Small intestine (tissue), 7 donors: ENCODE measurements around the gene SLC25A42. TPM values are rescaled to one million over a fixed set of nuclear protein-coding genes. Genes with fewer than 3 reads are reported as not detected.
"Not testable (repeated sequence)": the region's sequence is repeated elsewhere in the genome, so short reads cannot be mapped to it uniquely, and the experiment has no call there.

Experiments
- DNase-seq, 2 donors: peaks; one replicate each; pipeline versions ENCODE4 v3.0.0 to v3.0.0-alpha.2; 2013
- FAIRE-seq: peaks from 2 replicates; lab custom pipeline; 2012; peaks lifted over from hg19 to GRCh38; lab: Jason Lieb, UNC
- H3K27ac ChIP-seq, 3 donors: one replicate each; pipeline ENCODE4 v1.5.1; 2013; ENCODE audit warnings: low read length in 2 of 3, mild to moderate bottlenecking in 2 of 3, control low read depth in 1 of 3, inconsistent platforms in 1 of 3, low read depth in 1 of 3, moderate library complexity in 1 of 3
- H3K27me3 ChIP-seq, 3 donors: one replicate each; pipeline ENCODE4 v1.6.1; 2013; ENCODE audit warnings: low read length in 3 of 3, inconsistent platforms in 1 of 3; ENCODE audit not compliant: control insufficient read depth in 3 of 3, insufficient read depth in 3 of 3
- H3K36me3 ChIP-seq, 3 donors: one replicate each; pipeline ENCODE4 v1.6.1; 2013; ENCODE audit warnings: low read length in 3 of 3, inconsistent platforms in 1 of 3, low read depth in 1 of 3, mild to moderate bottlenecking in 1 of 3, moderate library complexity in 1 of 3; ENCODE audit not compliant: control insufficient read depth in 3 of 3, insufficient read depth in 2 of 3
- H3K4me1 ChIP-seq, 3 donors: one replicate each; pipeline ENCODE4 v1.6.1; 2013; ENCODE audit warnings: low read length in 2 of 3, inconsistent platforms in 1 of 3, low read depth in 1 of 3, mild to moderate bottlenecking in 1 of 3, moderate library complexity in 1 of 3; ENCODE audit not compliant: control insufficient read depth in 3 of 3, insufficient read depth in 2 of 3
- H3K4me3 ChIP-seq, 3 donors: one replicate each; pipeline ENCODE4 v1.5.1; 2013; ENCODE audit warnings: low read length in 3 of 3, control low read depth in 1 of 3, inconsistent platforms in 1 of 3, low read depth in 1 of 3, mild to moderate bottlenecking in 1 of 3, moderate library complexity in 1 of 3
- H3K9me3 ChIP-seq, 2 donors: one replicate each; pipeline ENCODE4 v1.6.1; 2013; ENCODE audit warnings: low read depth in 1 of 2, low read length in 1 of 2; ENCODE audit not compliant: control insufficient read depth in 2 of 2, insufficient read depth in 1 of 2
- WGBS, 3 donors: extraction: QIAGEN DNeasy Blood & Tissue Kit; methylation state at CpG; one replicate each; pipeline ENCODE4 v1.1.7; 2013; 5-methylcytosine and 5-hydroxymethylcytosine counted together
- polyA plus RNA-seq, 4 donors: library from polyadenylated mRNA; stranded (reverse) in 3 of 4; unstranded in 1 of 4; fragments of 200-250 nt in 3 of 4; fragments of 120-200 nt in 1 of 4; gene quantifications; one replicate each; pipeline versions ENCODE4 v1.2.1 to v1.2.3, GENCODE V29; 2013
- donor health status: healthy with polysubstance abuse.
- donor health status: control.
- donor health status: control.
- donor health status: Bipolar disorder and iron deficiency.
- donor health status: healthy.

The SLC25A42 gene
- polyA plus RNA-seq, 4 donors: 5.6 to 19.6 (median 9.4) TPM

GRCh38 chr19:19106938-19107337 is 43.1 kb downstream of the SLC25A42 start:
- not testable (repeated sequence) for H3K4me3 ChIP-seq, H3K27ac ChIP-seq, H3K9me3 ChIP-seq, DNase-seq, H3K27me3 ChIP-seq, FAIRE-seq
- peaks cover 0 to 25% (median 0%) of the 10 kb centered on the region in 3 donors for H3K4me1 ChIP-seq
- H3K36me3 ChIP-seq: peaks cover 0 to 17% (median 0%) of the 10 kb centered on the region in 3 donors
- 96 to 98% (median 96%) methylated on average over 7 of the region's 7 CpGs for WGBS, 3 donors

DNA sequence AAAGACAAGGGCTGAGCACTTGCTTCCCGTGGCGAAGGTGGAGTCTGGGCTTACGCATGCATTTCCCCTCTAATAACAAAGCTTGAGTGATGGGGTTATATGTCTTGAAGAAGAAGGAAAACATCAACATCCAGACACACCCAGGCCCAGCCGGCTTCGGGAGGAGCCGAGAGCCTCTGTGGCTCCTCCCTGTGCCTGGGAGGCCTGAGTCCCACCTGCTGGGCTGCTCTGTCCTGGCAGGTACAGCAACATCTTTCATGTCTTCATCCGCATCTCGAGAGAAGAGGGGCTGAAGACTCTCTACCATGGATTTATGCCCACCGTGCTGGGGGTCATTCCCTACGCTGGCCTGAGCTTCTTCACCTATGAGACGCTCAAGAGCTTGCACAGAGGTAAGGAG is 43.9 kb downstream of the SLC25A42 start:
- WGBS, 3 donors: 74 to 85% (median 81%) methylated on average over 11 of the region's 11 CpGs
- Histone ChIP-seq H3K4me1 (peaks cover 0 to 25% (median 0%) of the 10 kb centered on the region in 3 donors), H3K27me3 (no peaks in the 10 kb centered on the region), H3K27ac (no peak overlapping the region), H3K36me3 (peaks cover 0 to 16% (median 0%) of the 10 kb centered on the region in 3 donors), H3K4me3 (no peak overlapping the region), H3K9me3 (no peaks in the 10 kb centered on the region)
- DNase-seq: no peak
- FAIRE-seq: no peak

- no peak for DNase-seq
- Histone ChIP-seq H3K27ac (no peak overlapping the region), H3K36me3 (peaks cover 0 to 13% (median 0%) of the 10 kb centered on the region in 3 donors), H3K4me1 (peaks cover 0 to 21% (median 0%) of the 10 kb centered on the region in 3 donors), H3K9me3 (no peaks in the 10 kb centered on the region), H3K4me3 (no peak overlapping the region), H3K27me3 (no peaks in the 10 kb centered on the region)
- 51 to 80% (median 79%) methylated on average over 9 of the region's 9 CpGs for WGBS, 3 donors
- FAIRE-seq: no peak
These were observed 45.8 kb downstream of the SLC25A42 start for GRCh38 chr19:19109601-19110000.

DNA sequence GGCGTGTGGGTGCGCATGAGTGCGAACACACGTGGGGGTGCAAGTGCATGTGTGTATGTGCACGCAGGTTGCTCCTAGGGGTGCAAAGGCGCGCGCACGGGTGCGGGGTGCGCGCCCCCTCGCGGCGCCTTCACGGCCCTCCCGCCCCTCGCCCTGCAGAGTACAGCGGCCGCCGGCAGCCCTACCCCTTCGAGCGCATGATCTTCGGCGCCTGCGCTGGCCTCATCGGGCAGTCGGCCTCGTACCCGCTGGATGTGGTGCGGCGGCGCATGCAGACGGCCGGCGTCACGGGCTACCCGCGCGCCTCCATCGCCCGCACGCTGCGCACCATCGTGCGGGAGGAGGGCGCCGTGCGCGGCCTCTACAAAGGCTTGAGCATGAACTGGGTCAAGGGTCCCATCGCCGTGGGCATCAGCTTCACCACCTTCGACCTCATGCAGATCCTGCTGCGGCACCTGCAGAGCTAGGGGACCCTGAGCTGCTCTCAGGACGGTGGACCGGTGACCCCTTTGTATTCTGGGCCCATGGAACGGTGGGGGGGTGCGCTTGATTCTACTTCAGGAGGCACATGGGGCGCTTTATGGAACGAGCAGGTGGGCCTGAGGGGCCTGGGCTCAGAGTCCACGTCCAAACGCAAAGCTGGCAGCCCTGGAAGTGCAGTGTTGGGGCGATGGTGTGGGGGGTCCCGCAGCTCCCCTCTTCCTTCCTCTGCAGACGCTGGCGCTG is 46.8 kb downstream of the SLC25A42 start:
- Histone ChIP-seq H3K27ac (no peak overlapping the region), H3K9me3 (no peaks in the 10 kb centered on the region), H3K4me3 (peak overlapping the region in 1 of 3 donors; percentile 14), H3K27me3 (no peaks in the 10 kb centered on the region), H3K4me1 (peaks cover 0 to 15% (median 0%) of the 10 kb centered on the region in 3 donors), H3K36me3 (peaks cover 0 to 13% (median 0%) of the 10 kb centered on the region in 3 donors)
- 6 to 18% (median 14%) methylated on average over 44 to 66 of the region's 66 CpGs for WGBS, 3 donors
- FAIRE-seq: no peak
- peak; percentile 39 to 81 for DNase-seq

GRCh38 chr19:19111136-19111835 is 47.5 kb downstream of the SLC25A42 start:
- Histone ChIP-seq H3K4me1 (peaks cover 0 to 8% (median 0%) of the 10 kb centered on the region in 3 donors), H3K27me3 (no peaks in the 10 kb centered on the region), H3K36me3 (peaks cover 0 to 13% (median 0%) of the 10 kb centered on the region in 3 donors), H3K4me3 (no peak overlapping the region), H3K9me3 (no peaks in the 10 kb centered on the region), H3K27ac (no peak overlapping the region)
- FAIRE-seq (no peak), DNase-seq (peak in 1 of 2 donors; percentile 44)
- WGBS, 3 donors: 26 to 66% (median 50%) methylated on average over 13 to 15 of the region's 15 CpGs

DNA sequence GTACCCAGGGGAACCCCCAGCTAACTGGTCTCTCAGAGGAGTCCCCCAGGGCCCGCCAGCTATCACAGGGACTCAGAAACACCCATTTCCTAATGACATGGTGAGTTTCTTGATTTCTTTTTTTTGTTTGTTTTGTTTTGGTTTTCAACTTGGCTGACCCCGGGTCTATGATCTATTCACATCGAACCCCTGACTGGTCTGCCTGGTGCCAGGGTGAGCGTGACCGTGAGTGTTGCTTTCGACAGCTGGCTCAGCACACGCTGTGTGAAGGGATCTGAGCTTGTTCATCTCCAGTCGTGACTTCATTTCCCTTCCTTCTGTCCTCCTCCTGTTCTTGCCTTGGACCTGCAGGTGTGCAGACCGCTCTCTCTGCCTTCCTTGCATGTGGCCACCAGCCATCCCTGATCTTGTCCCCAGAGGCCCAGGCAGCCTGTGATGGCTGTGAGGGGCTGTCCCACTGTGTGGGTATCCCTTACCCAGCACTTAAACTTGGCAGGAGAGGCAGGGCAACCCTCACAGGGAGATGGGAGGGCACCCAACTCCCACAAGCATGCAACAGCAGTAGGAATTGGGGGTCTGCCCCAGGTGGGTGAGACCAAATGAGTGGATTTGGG is 48.3 kb downstream of the SLC25A42 start:
- DNase-seq (no peak), FAIRE-seq (no peak)
- H3K27ac ChIP-seq: no peak overlapping the region
- no peaks in the 10 kb centered on the region for H3K27me3 ChIP-seq
- H3K4me3 ChIP-seq: no peak overlapping the region
- H3K4me1 ChIP-seq: peaks cover 0 to 6% (median 0%) of the 10 kb centered on the region in 3 donors
- H3K36me3 ChIP-seq: peaks cover 0 to 13% (median 0%) of the 10 kb centered on the region in 3 donors
- WGBS, 3 donors: 82 to 89% (median 83%) methylated on average over 9 of the region's 9 CpGs
- no peaks in the 10 kb centered on the region for H3K9me3 ChIP-seq

DNA sequence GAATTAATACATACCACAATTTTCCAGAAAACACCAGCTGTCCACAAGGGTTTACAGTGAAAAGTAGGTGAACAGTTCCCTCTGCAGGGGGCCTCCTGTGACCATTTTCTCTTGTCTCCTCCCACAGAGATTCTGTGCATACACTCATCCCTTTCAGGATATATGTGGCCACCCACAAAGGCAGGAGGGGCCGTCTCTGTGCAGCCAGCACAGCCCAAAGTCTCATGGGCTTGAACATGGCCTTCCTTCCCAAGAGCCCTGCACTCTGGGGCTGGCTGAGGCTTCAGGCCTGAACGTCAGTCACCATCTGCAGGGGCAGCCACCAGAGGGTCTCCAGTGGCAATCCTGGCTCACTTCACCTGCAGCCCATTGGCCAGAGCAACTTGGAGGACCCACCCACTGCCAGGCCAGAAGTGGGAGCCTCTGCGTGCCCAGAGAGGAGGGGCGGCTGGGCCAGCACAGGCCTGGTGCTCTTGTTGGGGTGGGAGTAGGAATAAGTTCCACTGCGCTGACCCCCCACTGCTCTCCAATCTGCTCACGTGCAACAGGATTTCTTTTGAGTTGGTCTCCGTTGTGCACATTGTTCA is 49.3 kb downstream of the SLC25A42 start:
- DNase-seq: no peak
- 51 to 65% (median 58%) methylated on average over 7 of the region's 7 CpGs for WGBS, 3 donors
- FAIRE-seq: no peak
- no peaks in the 10 kb centered on the region for H3K27me3 ChIP-seq
- H3K36me3 ChIP-seq: peaks cover 0 to 5% (median 0%) of the 10 kb centered on the region in 3 donors
- H3K27ac ChIP-seq: no peak overlapping the region
- no peaks in the 10 kb centered on the region for H3K9me3 ChIP-seq
- no peak overlapping the region for H3K4me3 ChIP-seq
- peaks cover 0 to 6% (median 0%) of the 10 kb centered on the region in 3 donors for H3K4me1 ChIP-seq

DNA sequence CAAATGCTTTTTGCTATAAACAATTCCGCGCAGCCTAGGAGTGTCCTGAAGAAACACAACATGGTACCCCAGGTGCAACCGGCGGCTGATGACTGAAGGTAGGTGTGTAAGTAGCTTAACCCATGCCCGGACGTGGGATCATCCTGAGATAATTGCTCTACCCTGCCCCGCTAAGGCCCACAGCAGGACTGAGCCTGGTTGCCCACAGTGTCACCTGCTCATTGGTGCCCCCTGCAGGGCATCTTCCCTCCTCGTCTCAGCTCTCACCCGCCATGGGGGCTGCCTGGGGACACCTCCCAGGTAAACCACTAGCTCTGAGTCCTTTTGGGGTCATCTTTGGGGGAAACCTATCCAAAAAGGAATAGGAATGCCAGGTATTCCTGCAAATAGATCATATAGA is 52.2 kb downstream of the SLC25A42 start:
- DNase-seq (peak in 1 of 2 donors; percentile 50), FAIRE-seq (no peak)
- Histone ChIP-seq H3K4me1 (peaks cover 0 to 12% (median 0%) of the 10 kb centered on the region in 3 donors), H3K27ac (no peak overlapping the region), H3K36me3 (peaks cover 0 to 14% (median 0%) of the 10 kb centered on the region in 3 donors), H3K4me3 (no peak overlapping the region), H3K9me3 (no peaks in the 10 kb centered on the region), H3K27me3 (no peaks in the 10 kb centered on the region)
- 69 to 78% (median 70%) methylated on average over 9 of the region's 9 CpGs for WGBS, 3 donors
